HepG2 (cell line): Measurements from ENCODE around the gene CGREF1. TPM values are rescaled to one million over a fixed set of nuclear protein-coding genes. Genes with fewer than 3 reads are reported as not detected.
A peak's percentile ranks its signal among the peaks of the same experiment; 100 is the strongest.

Experiments used
- AGO2 ChIP-seq: fragments of 200-400 bp; formaldehyde crosslinking; optimal IDR thresholded peaks from 2 replicates; pipeline ENCODE3; 2017; ENCODE audit warnings: mild to moderate bottlenecking, low read depth, low read length, moderate library complexity
- ARNTL ChIP-seq: sonication (generic); formaldehyde crosslinking; IDR thresholded peaks from 2 replicates; pipeline ENCODE4 v1.4.0; 2020; ENCODE audit warnings: mild to moderate bottlenecking, missing genetic modification reagents
- ATF7-NPFF ChIP-seq: sonication (generic); formaldehyde crosslinking; IDR thresholded peaks from 2 replicates; pipeline ENCODE4 v1.8.1; 2023; ENCODE audit warnings: mild to moderate bottlenecking, low read depth, missing genetic modification reagents, moderate library complexity
- CHD2 ChIP-seq: IDR thresholded peaks from 2 replicates; pipeline ENCODE4 v1.6.1; 2011; ENCODE audit warnings: low read depth, low read length, improper control_type of control experiment
- GATA4 ChIP-seq: sonication (generic); IDR thresholded peaks from 2 replicates; pipeline ENCODE4 v1.6.1; 2016; ENCODE audit warnings: antibody characterized with exemption, low read depth, borderline replicate concordance
- GZF1 ChIP-seq: sonication (generic); formaldehyde crosslinking; IDR thresholded peaks from 2 replicates; pipeline ENCODE4 v1.5.1; 2020; ENCODE audit warnings: mild to moderate bottlenecking, missing genetic modification reagents
- PCBP2 ChIP-seq: fragments of 200-400 bp; formaldehyde crosslinking; optimal IDR thresholded peaks from 2 replicates; pipeline ENCODE3; 2018; ENCODE audit warnings: low read length, low read depth; ENCODE audit not compliant: poor library complexity, severe bottlenecking
- RBM39 ChIP-seq: fragments of 200-400 bp; formaldehyde crosslinking; IDR thresholded peaks from one replicate; pipeline ENCODE4 v1.6.1; 2018; ENCODE audit warnings: antibody characterized with exemption, mild to moderate bottlenecking, low read depth, low read length; ENCODE audit not compliant: poor library complexity, severe bottlenecking
- RNF2 ChIP-seq: fragments of 450-650 bp; conservative IDR thresholded peaks from 2 replicates; pipeline ENCODE4 v1.6.1; 2016; ENCODE audit warnings: low read depth
- SMARCC2 ChIP-seq: fragments of 450-650 bp; IDR thresholded peaks from 2 replicates; pipeline ENCODE4 v1.6.1; 2017; ENCODE audit warnings: antibody characterized with exemption, mild to moderate bottlenecking
- ZFP36 ChIP-seq: fragments of 150-350 bp; IDR thresholded peaks from 2 replicates; pipeline ENCODE4 v1.6.1; 2018; ENCODE audit warnings: borderline replicate concordance, low read length, low read depth; ENCODE audit not compliant: partially characterized antibody
- ZFYVE20 ChIP-seq: sonication (generic); formaldehyde crosslinking; IDR thresholded peaks from 2 replicates; pipeline ENCODE4 v1.8.0; 2023; ENCODE audit warnings: low read depth, mild to moderate bottlenecking, moderate library complexity, missing genetic modification reagents, borderline replicate concordance
- ZNF253 ChIP-seq: sonication (generic); formaldehyde crosslinking; IDR thresholded peaks from 2 replicates; pipeline ENCODE4 v1.8.0; 2022; ENCODE audit warnings: mild to moderate bottlenecking, missing genetic modification reagents, borderline replicate concordance
- ZNF354B ChIP-seq: sonication (generic); formaldehyde crosslinking; IDR thresholded peaks from 2 replicates; pipeline ENCODE4 v1.8.0; 2022; ENCODE audit warnings: mild to moderate bottlenecking, missing genetic modification reagents
- ZNF451 ChIP-seq: sonication (generic); formaldehyde crosslinking; IDR thresholded peaks from 2 replicates; pipeline ENCODE4 v1.5.0; 2020; ENCODE audit warnings: mild to moderate bottlenecking, missing genetic modification reagents
- ZNF460 ChIP-seq: sonication (generic); formaldehyde crosslinking; IDR thresholded peaks from 2 replicates; pipeline ENCODE4 v1.5.1; 2020; ENCODE audit warnings: missing genetic modification reagents, mild to moderate bottlenecking, borderline replicate concordance
- ZNF709 ChIP-seq: sonication (generic); formaldehyde crosslinking; IDR thresholded peaks from 2 replicates; pipeline ENCODE4 v1.5.0; 2020; ENCODE audit warnings: mild to moderate bottlenecking, missing genetic modification reagents
- polyA plus RNA-seq, 8 experiments: library from polyadenylated mRNA; depleted of rRNA in 3 of 8; stranded (reverse) in 7 of 8; unstranded in 1 of 8; fragments of >200 nt; fragmentation: Illumina TruSeq in 4 of 8; extraction: Trizol in 4 of 8; gene quantifications; 2 replicates each; pipeline versions ENCODE4 v1.2.1 to v1.2.3, GENCODE V29; 2011 to 2016; ENCODE audit warnings: low read depth in 4 of 8, missing spikeins in 1 of 8, mixed read lengths in 1 of 8; ENCODE audit not compliant: insufficient read depth in 1 of 8
- total RNA-seq, 5 experiments: library from RNA; depleted of rRNA; stranded (reverse); fragments of >200 nt; fragmentation: Illumina TruSeq; extraction: Trizol; gene quantifications; 2 replicates each; pipeline ENCODE4 v1.2.3, GENCODE V29; 2016; ENCODE audit warnings: low read depth in 1 of 5
- TF ChIP-seq, protein P1 (sequence below): sonication (generic); formaldehyde crosslinking; IDR thresholded peaks from 2 replicates; pipeline ENCODE4 v1.4.0; 2020; ENCODE audit warnings: missing genetic modification reagents, borderline replicate concordance
- TF ChIP-seq, protein P2 (sequence below): sonication (generic); formaldehyde crosslinking; IDR thresholded peaks from 2 replicates; pipeline ENCODE4 v1.8.1; 2023; ENCODE audit warnings: missing genetic modification reagents, mild to moderate bottlenecking, borderline replicate concordance
- TF ChIP-seq, protein P3 (sequence below): sonication (generic); formaldehyde crosslinking; IDR thresholded peaks from 2 replicates; pipeline ENCODE4 v1.9.0; 2021; ENCODE audit warnings: missing genetic modification reagents, borderline replicate concordance
- TF ChIP-seq, protein P4 (sequence below): sonication (generic); formaldehyde crosslinking; IDR thresholded peaks from 2 replicates; pipeline ENCODE4 v1.4.0; 2020; ENCODE audit warnings: mild to moderate bottlenecking, missing genetic modification reagents

Gene CGREF1
- total and polyA plus RNA-seq, 2 of the 13 experiments (the other 11 are each of a cell fraction or from before 2014, with no cell fraction given) = 13.9 to 23.4 TPM

DNA sequence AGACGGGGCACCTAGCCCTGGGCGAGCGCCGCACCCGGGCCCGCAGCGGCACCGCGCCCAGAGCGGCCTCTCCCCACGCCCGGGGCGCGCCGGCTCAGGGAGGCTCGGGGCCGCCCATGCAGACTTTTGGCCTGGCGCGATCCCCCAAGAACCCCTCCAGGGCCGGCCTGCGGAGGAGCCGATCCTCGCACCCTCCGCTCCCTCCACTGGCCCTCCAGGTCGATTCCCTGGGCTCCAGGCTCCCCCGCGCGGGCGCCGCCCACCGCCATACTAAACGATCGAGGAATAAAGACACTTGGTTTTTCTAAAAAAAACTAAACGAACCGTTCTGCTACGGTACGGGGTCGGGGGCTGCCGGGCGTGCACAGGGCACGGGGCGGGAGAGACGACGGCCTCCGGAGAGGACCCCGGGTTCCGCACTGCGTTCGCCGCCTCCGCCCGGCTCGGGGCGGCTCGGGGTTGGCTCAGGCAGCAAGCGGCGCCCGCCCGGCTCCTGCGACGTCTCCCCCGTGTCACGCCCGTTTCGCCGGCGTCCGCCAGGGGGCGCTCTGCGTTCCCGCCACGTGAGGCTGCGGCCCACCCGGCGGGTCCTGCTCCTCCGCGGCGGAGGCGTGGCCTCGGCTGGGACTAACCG is 32.7 kb downstream of the CGREF1 start (continued):
- TF ChIP-seq, protein P1, sequence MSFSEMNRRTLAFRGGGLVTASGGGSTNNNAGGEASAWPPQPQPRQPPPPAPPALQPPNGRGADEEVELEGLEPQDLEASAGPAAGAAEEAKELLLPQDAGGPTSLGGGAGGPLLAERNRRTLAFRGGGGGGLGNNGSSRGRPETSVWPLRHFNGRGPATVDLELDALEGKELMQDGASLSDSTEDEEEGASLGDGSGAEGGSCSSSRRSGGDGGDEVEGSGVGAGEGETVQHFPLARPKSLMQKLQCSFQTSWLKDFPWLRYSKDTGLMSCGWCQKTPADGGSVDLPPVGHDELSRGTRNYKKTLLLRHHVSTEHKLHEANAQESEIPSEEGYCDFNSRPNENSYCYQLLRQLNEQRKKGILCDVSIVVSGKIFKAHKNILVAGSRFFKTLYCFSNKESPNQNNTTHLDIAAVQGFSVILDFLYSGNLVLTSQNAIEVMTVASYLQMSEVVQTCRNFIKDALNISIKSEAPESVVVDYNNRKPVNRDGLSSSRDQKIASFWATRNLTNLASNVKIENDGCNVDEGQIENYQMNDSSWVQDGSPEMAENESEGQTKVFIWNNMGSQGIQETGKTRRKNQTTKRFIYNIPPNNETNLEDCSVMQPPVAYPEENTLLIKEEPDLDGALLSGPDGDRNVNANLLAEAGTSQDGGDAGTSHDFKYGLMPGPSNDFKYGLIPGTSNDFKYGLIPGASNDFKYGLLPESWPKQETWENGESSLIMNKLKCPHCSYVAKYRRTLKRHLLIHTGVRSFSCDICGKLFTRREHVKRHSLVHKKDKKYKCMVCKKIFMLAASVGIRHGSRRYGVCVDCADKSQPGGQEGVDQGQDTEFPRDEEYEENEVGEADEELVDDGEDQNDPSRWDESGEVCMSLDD = no peak; the same call in 1 of the 2 replicates
- TF ChIP-seq ATF7-NPFF = peak; percentile 92
- TF ChIP-seq AGO2 = peak; percentile 82
- no peak for TF ChIP-seq ZNF354B (CRISPR knock-in tag)
- TF ChIP-seq, protein P2, sequence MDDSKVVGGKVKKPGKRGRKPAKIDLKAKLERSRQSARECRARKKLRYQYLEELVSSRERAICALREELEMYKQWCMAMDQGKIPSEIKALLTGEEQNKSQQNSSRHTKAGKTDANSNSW (CRISPR knock-in tag) = no peak; the same call in 1 of the 2 replicates
- peak; percentile 32 for TF ChIP-seq RBM39
- TF ChIP-seq ZNF253 (CRISPR knock-in tag) = peak; percentile 43; the same call in 1 of the 2 replicates
- 0 out of 2 replicates have a peak, but pooled peaks have one; percentile 33 for TF ChIP-seq ZNF709 (CRISPR knock-in tag)
- no peak for TF ChIP-seq SMARCC2
- TF ChIP-seq GZF1 (CRISPR knock-in tag) = peak; percentile 73; the same call in 1 of the 2 replicates
- peak; percentile 96 for TF ChIP-seq ARNTL (CRISPR knock-in tag)
- no peak for TF ChIP-seq CHD2
- TF ChIP-seq, protein P3, sequence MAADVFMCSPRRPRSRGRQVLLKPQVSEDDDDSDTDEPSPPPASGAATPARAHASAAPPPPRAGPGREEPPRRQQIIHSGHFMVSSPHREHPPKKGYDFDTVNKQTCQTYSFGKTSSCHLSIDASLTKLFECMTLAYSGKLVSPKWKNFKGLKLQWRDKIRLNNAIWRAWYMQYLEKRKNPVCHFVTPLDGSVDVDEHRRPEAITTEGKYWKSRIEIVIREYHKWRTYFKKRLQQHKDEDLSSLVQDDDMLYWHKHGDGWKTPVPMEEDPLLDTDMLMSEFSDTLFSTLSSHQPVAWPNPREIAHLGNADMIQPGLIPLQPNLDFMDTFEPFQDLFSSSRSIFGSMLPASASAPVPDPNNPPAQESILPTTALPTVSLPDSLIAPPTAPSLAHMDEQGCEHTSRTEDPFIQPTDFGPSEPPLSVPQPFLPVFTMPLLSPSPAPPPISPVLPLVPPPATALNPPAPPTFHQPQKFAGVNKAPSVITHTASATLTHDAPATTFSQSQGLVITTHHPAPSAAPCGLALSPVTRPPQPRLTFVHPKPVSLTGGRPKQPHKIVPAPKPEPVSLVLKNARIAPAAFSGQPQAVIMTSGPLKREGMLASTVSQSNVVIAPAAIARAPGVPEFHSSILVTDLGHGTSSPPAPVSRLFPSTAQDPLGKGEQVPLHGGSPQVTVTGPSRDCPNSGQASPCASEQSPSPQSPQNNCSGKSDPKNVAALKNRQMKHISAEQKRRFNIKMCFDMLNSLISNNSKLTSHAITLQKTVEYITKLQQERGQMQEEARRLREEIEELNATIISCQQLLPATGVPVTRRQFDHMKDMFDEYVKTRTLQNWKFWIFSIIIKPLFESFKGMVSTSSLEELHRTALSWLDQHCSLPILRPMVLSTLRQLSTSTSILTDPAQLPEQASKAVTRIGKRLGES (CRISPR knock-in tag) = no peak; the same call in 1 of the 2 replicates
- TF ChIP-seq PCBP2 = no peak
- TF ChIP-seq ZNF460 (CRISPR knock-in tag) = no peak
- TF ChIP-seq, protein P4, sequence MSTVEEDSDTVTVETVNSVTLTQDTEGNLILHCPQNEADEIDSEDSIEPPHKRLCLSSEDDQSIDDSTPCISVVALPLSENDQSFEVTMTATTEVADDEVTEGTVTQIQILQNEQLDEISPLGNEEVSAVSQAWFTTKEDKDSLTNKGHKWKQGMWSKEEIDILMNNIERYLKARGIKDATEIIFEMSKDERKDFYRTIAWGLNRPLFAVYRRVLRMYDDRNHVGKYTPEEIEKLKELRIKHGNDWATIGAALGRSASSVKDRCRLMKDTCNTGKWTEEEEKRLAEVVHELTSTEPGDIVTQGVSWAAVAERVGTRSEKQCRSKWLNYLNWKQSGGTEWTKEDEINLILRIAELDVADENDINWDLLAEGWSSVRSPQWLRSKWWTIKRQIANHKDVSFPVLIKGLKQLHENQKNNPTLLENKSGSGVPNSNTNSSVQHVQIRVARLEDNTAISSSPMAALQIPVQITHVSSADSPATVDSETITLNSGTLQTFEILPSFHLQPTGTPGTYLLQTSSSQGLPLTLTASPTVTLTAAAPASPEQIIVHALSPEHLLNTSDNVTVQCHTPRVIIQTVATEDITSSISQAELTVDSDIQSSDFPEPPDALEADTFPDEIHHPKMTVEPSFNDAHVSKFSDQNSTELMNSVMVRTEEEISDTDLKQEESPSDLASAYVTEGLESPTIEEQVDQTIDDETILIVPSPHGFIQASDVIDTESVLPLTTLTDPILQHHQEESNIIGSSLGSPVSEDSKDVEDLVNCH (CRISPR knock-in tag) = 0 out of 2 replicates have a peak, but pooled peaks have one; percentile 58
- no peak for TF ChIP-seq ZFYVE20
- TF ChIP-seq ZFP36 = no peak
- TF ChIP-seq GATA4 = no peak
- TF ChIP-seq RNF2 = 0 out of 2 replicates have a peak, but pooled peaks have one; percentile 59
- 0 out of 2 replicates have a peak, but pooled peaks have one; percentile 27 for TF ChIP-seq ZNF451 (CRISPR knock-in tag)
